ENCODE measurements around the gene VCX2. TPM values are rescaled to one million over a fixed set of nuclear protein-coding genes. Genes with fewer than 3 reads are reported as not detected.
"Not testable (repeated sequence)": the region's sequence is repeated elsewhere in the genome, so short reads cannot be mapped to it uniquely, and the experiment has no call there.

Gene VCX2
- total and polyA plus RNA-seq, 2 donors (not counting 3 experiments of a cell fraction or from before 2014, with no cell fraction given) = not detected

DNA sequence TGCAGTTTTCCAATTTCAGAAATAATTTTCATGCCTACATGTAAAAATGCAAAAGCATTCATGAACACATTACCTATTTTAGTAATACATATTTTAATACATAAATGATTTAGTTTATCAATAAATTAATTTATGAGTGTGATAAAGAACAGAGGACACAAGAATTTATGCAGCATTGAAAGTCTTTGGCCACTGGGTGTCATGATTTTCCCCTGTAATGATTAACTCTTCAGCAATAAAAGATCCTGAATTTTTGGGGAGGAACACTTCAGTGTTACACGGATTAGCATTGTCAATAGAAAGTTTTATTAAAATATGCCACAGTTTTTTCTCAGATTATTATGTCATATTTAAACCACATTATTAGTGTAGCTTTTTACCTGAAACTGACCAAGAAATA is 8.6 kb upstream of the VCX2 start:
- no peak for FAIRE-seq
- H4K20me1 ChIP-seq (replicated peaks; ENCODE audit: control insufficient read depth, extremely low read depth, insufficient read depth, low read length) = no peaks in the 10 kb centered on the region
- H3K27me3 ChIP-seq (ENCODE audit: control insufficient read depth in 2 of 2, insufficient read depth in 2 of 2, low read length in 2 of 2) = no peaks in the 10 kb centered on the region
- no peak overlapping the region for H3K4me2 ChIP-seq (ENCODE audit: insufficient read depth, low read length)
- H3K4me3 ChIP-seq (replicated peaks in 1 of 3; ENCODE audit: insufficient read depth in 1 of 3, low read depth in 1 of 3, low read length in 3 of 3) = no peak overlapping the region
- no peaks in the 10 kb centered on the region for H3K9me1 ChIP-seq (replicated peaks; ENCODE audit: control insufficient read depth, extremely low read depth, insufficient read depth, low read length)
- DNase-seq (ENCODE audit: low read depth, low spot score) = no peak
- H3K79me2 ChIP-seq (ENCODE audit: control insufficient read depth, insufficient read depth, low read length) = no peaks in the 10 kb centered on the region
- no peaks in the 10 kb centered on the region for H3K4me1 ChIP-seq (ENCODE audit: control insufficient read depth, extremely low read depth, insufficient read depth, low read length)
- intact Hi-C loops (cut with micrococcal nuclease) (loop anchor here (10.0 kb wide), 1 partner anchor 555 kb away; the partner anchor contains the start of gene ANOS1), dilution Hi-C loops (cut with MboI; ENCODE audit: extremely low pct_ligation_motif_present, low sequenced_read_pairs) (no loop called here)
- no TSS peak for BruUV-seq (replicated peaks)
- no peak overlapping the region for H3K9ac ChIP-seq (replicated peaks; ENCODE audit: extremely low read depth, insufficient read depth, low read length)
- ChIA-PET POLR2A (no interaction called here), CTCF (no interaction called here)
- H3K9me3 ChIP-seq (replicated peaks; ENCODE audit: control insufficient read depth, insufficient read depth, low read length) = no peaks in the 10 kb centered on the region
- no peak for TF ChIP-seq FOS (IDR thresholded peaks at IDR 0.05; ENCODE audit: borderline replicate concordance, insufficient read depth, low read length)
- TF ChIP-seq GATA2 (IDR thresholded peaks at IDR 0.05; ENCODE audit: insufficient read depth, insufficient read length, low read depth, low read length) = no peak
- TF ChIP-seq, protein P1, sequence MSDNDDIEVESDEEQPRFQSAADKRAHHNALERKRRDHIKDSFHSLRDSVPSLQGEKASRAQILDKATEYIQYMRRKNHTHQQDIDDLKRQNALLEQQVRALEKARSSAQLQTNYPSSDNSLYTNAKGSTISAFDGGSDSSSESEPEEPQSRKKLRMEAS (IDR thresholded peaks at IDR 0.05; ENCODE audit: insufficient read depth, insufficient read length) = no peak
- no peak for TF ChIP-seq JUN (IDR thresholded peaks at IDR 0.05; ENCODE audit: borderline replicate concordance, insufficient read depth, insufficient read length, low read depth)
- TF ChIP-seq EZH2 (IDR thresholded peaks at IDR 0.05; ENCODE audit: borderline replicate concordance, low read depth, low read length, severe bottlenecking) = no peak
- TF ChIP-seq MYC (IDR thresholded peaks at IDR 0.05; ENCODE audit: low read depth, low read length) = no peak
- TF ChIP-seq, protein P2, sequence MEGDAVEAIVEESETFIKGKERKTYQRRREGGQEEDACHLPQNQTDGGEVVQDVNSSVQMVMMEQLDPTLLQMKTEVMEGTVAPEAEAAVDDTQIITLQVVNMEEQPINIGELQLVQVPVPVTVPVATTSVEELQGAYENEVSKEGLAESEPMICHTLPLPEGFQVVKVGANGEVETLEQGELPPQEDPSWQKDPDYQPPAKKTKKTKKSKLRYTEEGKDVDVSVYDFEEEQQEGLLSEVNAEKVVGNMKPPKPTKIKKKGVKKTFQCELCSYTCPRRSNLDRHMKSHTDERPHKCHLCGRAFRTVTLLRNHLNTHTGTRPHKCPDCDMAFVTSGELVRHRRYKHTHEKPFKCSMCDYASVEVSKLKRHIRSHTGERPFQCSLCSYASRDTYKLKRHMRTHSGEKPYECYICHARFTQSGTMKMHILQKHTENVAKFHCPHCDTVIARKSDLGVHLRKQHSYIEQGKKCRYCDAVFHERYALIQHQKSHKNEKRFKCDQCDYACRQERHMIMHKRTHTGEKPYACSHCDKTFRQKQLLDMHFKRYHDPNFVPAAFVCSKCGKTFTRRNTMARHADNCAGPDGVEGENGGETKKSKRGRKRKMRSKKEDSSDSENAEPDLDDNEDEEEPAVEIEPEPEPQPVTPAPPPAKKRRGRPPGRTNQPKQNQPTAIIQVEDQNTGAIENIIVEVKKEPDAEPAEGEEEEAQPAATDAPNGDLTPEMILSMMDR (IDR thresholded peaks at IDR 0.05; ENCODE audit: extremely low read depth in 1 of 2, insufficient read depth in 1 of 2, low read depth in 1 of 2, low read length in 2 of 2) = no peak
- no peak for TF ChIP-seq POLR2AphosphoS5 (IDR thresholded peaks at IDR 0.05; ENCODE audit: insufficient read depth, low read depth, low read length)
- TF ChIP-seq POLR2A (IDR thresholded peaks at IDR 0.05; ENCODE audit: low read depth, low read length) = no peak
- no peak overlapping the region for H2AFZ ChIP-seq (ENCODE audit: low read depth, low read length)
- no peaks in the 10 kb centered on the region for H3K36me3 ChIP-seq (ENCODE audit: control insufficient read depth in 2 of 2, extremely low read depth in 1 of 2, insufficient read depth in 2 of 2, low read length in 2 of 2)
- H3K27ac ChIP-seq (ENCODE audit: insufficient read depth, low read depth, low read length) = no peak overlapping the region

DNA sequence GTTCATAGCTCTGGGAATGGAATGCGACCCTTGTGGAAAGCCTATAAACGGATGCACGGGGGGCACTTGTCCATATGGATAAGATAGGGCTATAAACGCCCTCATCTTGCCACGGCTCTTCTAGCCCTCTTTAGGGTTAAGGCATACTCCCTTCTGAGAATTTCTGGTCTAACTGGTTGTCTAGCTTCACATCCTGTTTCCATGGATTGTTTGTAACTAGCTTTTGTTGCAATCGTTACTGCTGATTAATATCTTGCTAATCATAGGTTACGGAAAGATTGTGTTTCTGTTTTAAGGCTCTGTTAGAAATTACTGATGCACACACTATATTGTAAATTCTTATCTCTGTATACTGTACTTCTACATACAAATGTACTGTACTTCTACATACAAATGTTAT is 17.1 kb downstream of the VCX2 start:
- H3K4me1 ChIP-seq (ENCODE audit: control insufficient read depth, extremely low read depth, insufficient read depth, low read length); H3K79me2 ChIP-seq (ENCODE audit: control insufficient read depth, insufficient read depth, low read length); H3K36me3 ChIP-seq (ENCODE audit: control insufficient read depth in 2 of 2, extremely low read depth in 1 of 2, insufficient read depth in 2 of 2, low read length in 2 of 2); H2AFZ ChIP-seq (ENCODE audit: low read depth, low read length); FAIRE-seq; POLR2A ChIA-PET; H3K4me3 ChIP-seq (replicated peaks in 1 of 3; ENCODE audit: insufficient read depth in 1 of 3, low read depth in 1 of 3, low read length in 3 of 3); BruUV-seq (replicated peaks); H3K9me1 ChIP-seq (replicated peaks; ENCODE audit: control insufficient read depth, extremely low read depth, insufficient read depth, low read length); DNase-seq (ENCODE audit: low read depth, low spot score); H3K27me3 ChIP-seq (ENCODE audit: control insufficient read depth in 2 of 2, insufficient read depth in 2 of 2, low read length in 2 of 2); H3K9ac ChIP-seq (replicated peaks; ENCODE audit: extremely low read depth, insufficient read depth, low read length); H3K27ac ChIP-seq (ENCODE audit: insufficient read depth, low read depth, low read length); H3K4me2 ChIP-seq (ENCODE audit: insufficient read depth, low read length); dilution Hi-C loops (cut with MboI; ENCODE audit: extremely low pct_ligation_motif_present, low sequenced_read_pairs); H4K20me1 ChIP-seq (replicated peaks; ENCODE audit: control insufficient read depth, extremely low read depth, insufficient read depth, low read length); intact Hi-C loops (cut with micrococcal nuclease); CTCF ChIA-PET; H3K9me3 ChIP-seq (replicated peaks; ENCODE audit: control insufficient read depth, insufficient read depth, low read length): not testable (repeated sequence)

Data from endothelial cell of umbilical vein (primary cell).